K562 (cell line): ENCODE results near the gene OSGIN1. TPM values are rescaled to one million over a fixed set of nuclear protein-coding genes. Genes with fewer than 3 reads are reported as not detected.

Experiments
- ATAC-seq: fragments of 200-7000 bp; cut with Tn5 transposase; 3 replicates; pipeline ENCODE4 v1.9.1; 2020; ENCODE audit warnings: moderate library complexity
- BruUV-seq: library from RNA; stranded (reverse); fragments of 400-500 nt; replicated peaks from 2 replicates; lab custom pipeline; 2021; lab: Mats Ljungman, UMichigan
- CTCF ChIA-PET: fragments of 300-600 bp; formaldehyde crosslinking; extraction: SDS; loops from one replicate; lab custom pipeline; 2021; ENCODE audit warnings: low intra/inter-chr PET ratio; lab: Yijun Ruan, JAX
- POLR2A ChIA-PET: fragments of 300-600, 350-650 bp; sonication (Branson Sonifier 250); formaldehyde crosslinking; extraction: SDS; loops from one replicate; lab custom pipeline; 2021; ENCODE audit warnings: antibody characterized with exemption, inconsistent platforms; lab: Yijun Ruan, JAX
- DNase-seq, 4 experiments: peaks; one replicate each; pipeline versions ENCODE4 v3.0.0 to v3.0.0-alpha.2; 2011 to 2018; ENCODE audit warnings: low spot score in 3 of 4, mixed read lengths in 3 of 4; ENCODE audit errors: extremely low read depth in 1 of 4
- FAIRE-seq: peaks from 2 replicates; lab custom pipeline; 2011; peaks lifted over from hg19 to GRCh38; lab: Jason Lieb, UNC
- H2AFZ ChIP-seq: 2 replicates; pipeline ENCODE4 v1.6.0; 2011; ENCODE audit warnings: low read depth, low read length, control low read depth, inconsistent platforms
- H3K27ac ChIP-seq: fragments of 200-600 bp; 3 replicates; pipeline ENCODE4 v1.8.0; 2011; ENCODE audit warnings: low read depth, mild to moderate bottlenecking, control low read depth, inconsistent platforms, low read length, moderate library complexity, mixed read lengths; ENCODE audit errors: extremely low read depth
- H3K27me3 ChIP-seq, 2 experiments: fragments of 300-600 bp in 1 of 2; 2 replicates in 1 of 2; 3 replicates in 1 of 2; pipeline versions ENCODE4 v1.6.0 to v1.8.0; 2011; ENCODE audit warnings: inconsistent platforms in 2 of 2, low read length in 2 of 2, mild to moderate bottlenecking in 1 of 2, mixed read lengths in 1 of 2, moderate library complexity in 1 of 2; ENCODE audit not compliant: control insufficient read depth in 2 of 2, insufficient read depth in 2 of 2
- H3K36me3 ChIP-seq: fragments of 300-600 bp; 3 replicates; pipeline ENCODE4 v1.8.0; 2011; ENCODE audit warnings: mild to moderate bottlenecking, low read length, inconsistent platforms; ENCODE audit not compliant: control insufficient read depth, insufficient read depth
- H3K4me1 ChIP-seq, 2 experiments: fragments of 200-600 bp in 1 of 2; replicated peaks in 1 of 2; 2 replicates in 1 of 2; 3 replicates in 1 of 2; pipeline versions ENCODE4 v1.5.1 to v1.8.0; 2011; ENCODE audit warnings: inconsistent platforms in 2 of 2, low read length in 2 of 2, mild to moderate bottlenecking in 1 of 2, mixed read lengths in 1 of 2, moderate library complexity in 1 of 2; ENCODE audit not compliant: control insufficient read depth in 2 of 2, insufficient read depth in 2 of 2
- H3K4me2 ChIP-seq: 2 replicates; pipeline ENCODE4 v1.6.1; 2011; ENCODE audit warnings: low read length, control low read depth, inconsistent platforms, mixed read lengths; ENCODE audit not compliant: insufficient read depth
- H3K4me3 ChIP-seq: fragments of 200-600 bp; sonication (generic), shearing (Covaris generic); 2 replicates; pipeline ENCODE4 v1.5.1; 2016; ENCODE audit warnings: control low read depth, inconsistent platforms
- H3K79me2 ChIP-seq: fragments of 200-600 bp; 3 replicates; pipeline ENCODE4 v1.8.0; 2011; ENCODE audit warnings: low read length, inconsistent platforms; ENCODE audit not compliant: control insufficient read depth, insufficient read depth
- H3K9ac ChIP-seq, 2 experiments: 2 replicates each; pipeline versions ENCODE4 v1.6.0 to v1.6.1; 2011; ENCODE audit warnings: low read depth in 2 of 2, low read length in 2 of 2, control low read depth in 1 of 2, inconsistent platforms in 1 of 2, mild to moderate bottlenecking in 1 of 2, mixed read lengths in 1 of 2; ENCODE audit not compliant: insufficient read depth in 1 of 2
- H3K9me1 ChIP-seq: one replicate; pipeline ENCODE4 v1.6.0; 2011; ENCODE audit warnings: inconsistent platforms, mild to moderate bottlenecking, low read length, moderate library complexity; ENCODE audit not compliant: control insufficient read depth, insufficient read depth
- H3K9me3 ChIP-seq: replicated peaks from 2 replicates; pipeline ENCODE4 v1.5.1; 2011; ENCODE audit warnings: low read depth, low read length, inconsistent platforms; ENCODE audit not compliant: control insufficient read depth, insufficient read depth
- H4K20me1 ChIP-seq: replicated peaks from 2 replicates; pipeline ENCODE4 v1.6.1; 2011; ENCODE audit warnings: low read length, inconsistent platforms, mixed read lengths; ENCODE audit not compliant: control insufficient read depth, insufficient read depth
- BMI1 ChIP-seq: fragments of 150-350 bp; IDR thresholded peaks from 2 replicates; pipeline ENCODE4 v1.6.1; 2014; ENCODE audit warnings: low read length
- CCNT2 ChIP-seq: IDR thresholded peaks from 2 replicates; pipeline ENCODE4 v1.6.1; 2011; ENCODE audit warnings: borderline replicate concordance, low read depth, mild to moderate bottlenecking, moderate library complexity, mixed read lengths, low read length; ENCODE audit not compliant: insufficient read length; ENCODE audit errors: extremely low read depth
- FOXA1 ChIP-seq: fragments of 450-650 bp; IDR thresholded peaks from 2 replicates; pipeline ENCODE4 v1.6.1; 2016; ENCODE audit warnings: mild to moderate bottlenecking, borderline replicate concordance
- PPARD ChIP-seq: fragments of 250-450 bp; sonication (Bioruptor Pico); IDR thresholded peaks from 2 replicates; pipeline ENCODE4 v1.8.0; 2022; ENCODE audit warnings: inconsistent platforms, mild to moderate bottlenecking, moderate library complexity
- TAF15 ChIP-seq: fragments of 200-400 bp; formaldehyde crosslinking; IDR thresholded peaks from 2 replicates; pipeline ENCODE4 v1.6.1; 2017; ENCODE audit warnings: mild to moderate bottlenecking, low read depth, low read length, moderate library complexity
- ZFP36 ChIP-seq: fragments of 150-350 bp; IDR thresholded peaks from 2 replicates; pipeline ENCODE4 v1.6.1; 2018; ENCODE audit warnings: low read length, low read depth; ENCODE audit not compliant: partially characterized antibody
- ZNF143 ChIP-seq: sonication (generic); formaldehyde crosslinking; IDR thresholded peaks from 2 replicates; pipeline ENCODE4 v1.9.0; 2022; ENCODE audit warnings: mild to moderate bottlenecking, missing genetic modification reagents
- ZNF586 ChIP-seq: fragments of 450-650 bp; formaldehyde crosslinking; conservative IDR thresholded peaks from 2 replicates; pipeline ENCODE4 v1.4.0; 2020; ENCODE audit warnings: mild to moderate bottlenecking, moderate library complexity
- WGBS: fragments of 100-300 bp; shearing (Covaris generic); methylation state at CpG from one replicate; pipeline ENCODE4 v1.1.6; 2016; ENCODE audit warnings: low coverage, mixed read lengths; ENCODE audit not compliant: insufficient coverage; ENCODE audit errors: missing lambda C conversion rate; 5-methylcytosine and 5-hydroxymethylcytosine counted together
- in situ Hi-C: fragments of 300-500 bp; cut with MboI; formaldehyde crosslinking; loops from 4 replicates; pipeline ENCODE4 v1.15.0; 2018; ENCODE audit warnings: inconsistent platforms, mixed read lengths
- intact Hi-C: fragments of 100-400 bp; cut with micrococcal nuclease; formaldehyde crosslinking; loops from 2 replicates; pipeline ENCODE4 v1.14.2; 2022
- polyA plus RNA-seq, 8 experiments: library from polyadenylated mRNA; depleted of rRNA in 4 of 8; stranded (reverse) in 5 of 8; unstranded in 3 of 8; fragments of >200 nt; fragmentation: Nextera tagmentation in 2 of 8; fragmentation: Illumina TruSeq in 1 of 8; extraction: Ambion mirVana in 2 of 8; extraction: Trizol in 1 of 8; gene quantifications; 2 replicates each; pipeline versions ENCODE4 v1.2.1 to v1.2.3, GENCODE V29; 2011 to 2014; ENCODE audit warnings: inconsistent platforms in 1 of 8, missing spikeins in 1 of 8
- total RNA-seq, 7 experiments: library from RNA; depleted of rRNA in 6 of 7; stranded (reverse); fragments of >200 nt in 6 of 7; fragmentation: Illumina TruSeq in 2 of 7; extraction: Trizol in 2 of 7; gene quantifications; 2 replicates each; pipeline versions ENCODE4 v1.2.1 to v1.2.3, GENCODE V29; 2011 to 2021; ENCODE audit warnings: low replicate concordance in 1 of 7
- TF ChIP-seq, protein P1 (sequence below): fragments of 250-450 bp; sonication (Bioruptor Pico); IDR thresholded peaks from 2 replicates; pipeline ENCODE4 v1.5.0; 2021; ENCODE audit warnings: mild to moderate bottlenecking, borderline replicate concordance
- TF ChIP-seq, protein P2 (sequence below): sonication (generic); formaldehyde crosslinking; IDR thresholded peaks from 2 replicates; pipeline ENCODE4 v1.8.0; 2023; ENCODE audit warnings: missing genetic modification reagents, mild to moderate bottlenecking, borderline replicate concordance

OSGIN1 gene
- total and polyA plus RNA-seq, 9 of the 15 experiments (the other 6 are each of a cell fraction or from before 2014, with no cell fraction given): 0.03 to 3.6 (median 1.6) TPM

DNA sequence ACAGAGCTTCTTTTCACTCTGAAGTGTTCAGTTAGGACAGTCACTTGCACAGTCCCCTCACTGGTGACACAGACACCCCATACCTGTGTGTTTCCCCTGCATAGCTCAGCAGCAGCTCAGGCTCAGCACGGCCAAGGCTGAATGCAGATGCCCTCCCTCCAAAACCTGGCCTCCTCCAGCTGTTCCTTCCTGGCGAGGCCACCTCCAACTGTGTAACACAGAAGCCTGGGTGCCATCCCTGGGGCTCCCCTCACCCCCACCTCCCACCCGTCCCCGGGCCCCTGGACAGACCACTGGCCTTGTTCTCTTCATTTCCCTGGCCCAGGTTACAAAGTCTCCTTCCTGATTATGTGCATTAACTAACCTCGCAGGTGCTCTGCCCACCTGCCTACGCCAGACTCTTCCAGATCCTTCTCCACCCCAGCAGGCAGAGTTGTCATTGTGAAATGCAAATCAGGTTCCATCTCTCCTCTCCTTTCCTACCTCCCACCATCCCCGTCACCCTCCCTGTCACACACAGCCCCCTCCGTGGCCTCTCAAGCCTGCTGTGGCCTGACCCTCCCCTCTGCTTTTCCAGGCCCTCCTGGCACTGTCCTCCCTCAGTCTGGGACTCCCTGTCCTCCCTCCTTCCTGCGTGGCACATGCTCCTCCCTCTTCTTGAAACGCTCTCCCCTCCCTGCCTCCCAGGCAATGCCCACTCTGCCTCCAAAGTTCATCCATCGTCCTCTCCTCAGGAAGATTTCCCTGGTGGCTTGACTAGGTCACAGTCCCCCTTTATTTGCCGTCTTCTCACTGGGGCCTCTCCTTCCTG lies 27.7 kb upstream of the OSGIN1 start:
- in situ Hi-C loops: no loop called here
- DNase-seq: no peak
- Histone ChIP-seq H3K4me1 (peaks cover 0 to 19% of the 10 kb centered on the region in 2 experiments; a peak in 2 of 5 replicates), H3K9me1 (no peaks in the 10 kb centered on the region), H3K27me3 (peaks cover 38 to 84% of the 10 kb centered on the region in 2 experiments), H3K4me2 (no peak overlapping the region), H3K79me2 (no peaks in the 10 kb centered on the region), H3K9ac (no peak overlapping the region), H3K27ac (no peak overlapping the region), H3K4me3 (no peak overlapping the region), H3K9me3 (no peaks in the 10 kb centered on the region), H2AFZ (no peak overlapping the region), H4K20me1 (peaks cover 20% of the 10 kb centered on the region; the same call in 1 of the 2 replicates), H3K36me3 (no peaks in the 10 kb centered on the region)
- CTCF ChIA-PET: interaction anchor here (1.3 to 1.4 kb wide), 3 partner anchors 99 to 560 kb away, joined by 3 to 5 read pairs (median 5); no protein-coding TSS in a partner anchor
- intact Hi-C loops: loop anchor here (10.0 kb wide), 1 partner anchor 100 kb away; no protein-coding TSS in a partner anchor
- POLR2A ChIA-PET: interaction anchor here (1.0 kb wide), 1 partner anchor 26 kb away, joined by 3 read pairs; the partner anchor contains the start of gene MLYCD
- no peak for FAIRE-seq
- BruUV-seq: no TSS peak
- no peak for ATAC-seq
- WGBS: 2% methylated on average over 12 of the region's 12 CpGs
- TF ChIP-seq PPARD (CRISPR knock-in tag): no peak
- no peak for TF ChIP-seq TAF15
- TF ChIP-seq CCNT2: no peak
- TF ChIP-seq, protein P1, sequence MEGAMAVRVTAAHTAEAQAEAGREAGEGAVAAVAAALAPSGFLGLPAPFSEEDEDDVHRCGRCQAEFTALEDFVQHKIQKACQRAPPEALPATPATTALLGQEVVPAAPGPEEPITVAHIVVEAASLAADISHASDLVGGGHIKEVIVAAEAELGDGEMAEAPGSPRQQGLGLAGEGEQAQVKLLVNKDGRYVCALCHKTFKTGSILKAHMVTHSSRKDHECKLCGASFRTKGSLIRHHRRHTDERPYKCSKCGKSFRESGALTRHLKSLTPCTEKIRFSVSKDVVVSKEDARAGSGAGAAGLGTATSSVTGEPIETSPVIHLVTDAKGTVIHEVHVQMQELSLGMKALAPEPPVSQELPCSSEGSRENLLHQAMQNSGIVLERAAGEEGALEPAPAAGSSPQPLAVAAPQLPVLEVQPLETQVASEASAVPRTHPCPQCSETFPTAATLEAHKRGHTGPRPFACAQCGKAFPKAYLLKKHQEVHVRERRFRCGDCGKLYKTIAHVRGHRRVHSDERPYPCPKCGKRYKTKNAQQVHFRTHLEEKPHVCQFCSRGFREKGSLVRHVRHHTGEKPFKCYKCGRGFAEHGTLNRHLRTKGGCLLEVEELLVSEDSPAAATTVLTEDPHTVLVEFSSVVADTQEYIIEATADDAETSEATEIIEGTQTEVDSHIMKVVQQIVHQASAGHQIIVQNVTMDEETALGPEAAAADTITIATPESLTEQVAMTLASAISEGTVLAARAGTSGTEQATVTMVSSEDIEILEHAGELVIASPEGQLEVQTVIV (CRISPR knock-in tag): no peak
- TF ChIP-seq FOXA1: no peak
- no peak for TF ChIP-seq ZNF143
- TF ChIP-seq, protein P2, sequence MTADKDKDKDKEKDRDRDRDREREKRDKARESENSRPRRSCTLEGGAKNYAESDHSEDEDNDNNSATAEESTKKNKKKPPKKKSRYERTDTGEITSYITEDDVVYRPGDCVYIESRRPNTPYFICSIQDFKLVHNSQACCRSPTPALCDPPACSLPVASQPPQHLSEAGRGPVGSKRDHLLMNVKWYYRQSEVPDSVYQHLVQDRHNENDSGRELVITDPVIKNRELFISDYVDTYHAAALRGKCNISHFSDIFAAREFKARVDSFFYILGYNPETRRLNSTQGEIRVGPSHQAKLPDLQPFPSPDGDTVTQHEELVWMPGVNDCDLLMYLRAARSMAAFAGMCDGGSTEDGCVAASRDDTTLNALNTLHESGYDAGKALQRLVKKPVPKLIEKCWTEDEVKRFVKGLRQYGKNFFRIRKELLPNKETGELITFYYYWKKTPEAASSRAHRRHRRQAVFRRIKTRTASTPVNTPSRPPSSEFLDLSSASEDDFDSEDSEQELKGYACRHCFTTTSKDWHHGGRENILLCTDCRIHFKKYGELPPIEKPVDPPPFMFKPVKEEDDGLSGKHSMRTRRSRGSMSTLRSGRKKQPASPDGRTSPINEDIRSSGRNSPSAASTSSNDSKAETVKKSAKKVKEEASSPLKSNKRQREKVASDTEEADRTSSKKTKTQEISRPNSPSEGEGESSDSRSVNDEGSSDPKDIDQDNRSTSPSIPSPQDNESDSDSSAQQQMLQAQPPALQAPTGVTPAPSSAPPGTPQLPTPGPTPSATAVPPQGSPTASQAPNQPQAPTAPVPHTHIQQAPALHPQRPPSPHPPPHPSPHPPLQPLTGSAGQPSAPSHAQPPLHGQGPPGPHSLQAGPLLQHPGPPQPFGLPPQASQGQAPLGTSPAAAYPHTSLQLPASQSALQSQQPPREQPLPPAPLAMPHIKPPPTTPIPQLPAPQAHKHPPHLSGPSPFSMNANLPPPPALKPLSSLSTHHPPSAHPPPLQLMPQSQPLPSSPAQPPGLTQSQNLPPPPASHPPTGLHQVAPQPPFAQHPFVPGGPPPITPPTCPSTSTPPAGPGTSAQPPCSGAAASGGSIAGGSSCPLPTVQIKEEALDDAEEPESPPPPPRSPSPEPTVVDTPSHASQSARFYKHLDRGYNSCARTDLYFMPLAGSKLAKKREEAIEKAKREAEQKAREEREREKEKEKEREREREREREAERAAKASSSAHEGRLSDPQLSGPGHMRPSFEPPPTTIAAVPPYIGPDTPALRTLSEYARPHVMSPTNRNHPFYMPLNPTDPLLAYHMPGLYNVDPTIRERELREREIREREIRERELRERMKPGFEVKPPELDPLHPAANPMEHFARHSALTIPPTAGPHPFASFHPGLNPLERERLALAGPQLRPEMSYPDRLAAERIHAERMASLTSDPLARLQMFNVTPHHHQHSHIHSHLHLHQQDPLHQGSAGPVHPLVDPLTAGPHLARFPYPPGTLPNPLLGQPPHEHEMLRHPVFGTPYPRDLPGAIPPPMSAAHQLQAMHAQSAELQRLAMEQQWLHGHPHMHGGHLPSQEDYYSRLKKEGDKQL (CRISPR knock-in tag): no peak
- no peak for TF ChIP-seq BMI1
- no peak for TF ChIP-seq ZNF586 (CRISPR knock-in tag)
- TF ChIP-seq ZFP36: no peak
